CD14-positive monocyte (primary cell): ENCODE results near the gene MICALL1. TPM values are rescaled to one million over a fixed set of nuclear protein-coding genes. Genes with fewer than 3 reads are reported as not detected.

Experiments
- DNase-seq, 3 donors: peaks; one replicate each; pipeline ENCODE4 v3.0.0-alpha.2; 2011 to 2022
- H2AFZ ChIP-seq: 2 replicates; pipeline ENCODE4 v1.6.0; 2012; ENCODE audit warnings: mild to moderate bottlenecking, low read depth, low read length, inconsistent platforms; ENCODE audit not compliant: insufficient read depth, poor library complexity, severe bottlenecking
- H3K27ac ChIP-seq, 2 donors: 1 replicate in 1 of 2; 2 replicates in 1 of 2; pipeline ENCODE4 v1.5.1; 2012 to 2013; ENCODE audit warnings: low read length in 2 of 2, control low read depth in 1 of 2, inconsistent platforms in 1 of 2, low read depth in 1 of 2, mild to moderate bottlenecking in 1 of 2
- H3K27me3 ChIP-seq, 2 donors: one replicate each; pipeline versions ENCODE4 v1.6.0 to v1.6.1; 2011 to 2013; ENCODE audit warnings: low read length in 2 of 2; ENCODE audit not compliant: control insufficient read depth in 2 of 2, insufficient read depth in 2 of 2
- H3K36me3 ChIP-seq, 2 donors: replicated peaks in 1 of 2; 1 replicate in 1 of 2; 2 replicates in 1 of 2; pipeline versions ENCODE4 v1.5.1 to v1.6.1; 2012 to 2013; ENCODE audit warnings: low read length in 2 of 2, control low read depth in 1 of 2, inconsistent platforms in 1 of 2, mild to moderate bottlenecking in 1 of 2; ENCODE audit not compliant: insufficient read depth in 2 of 2, control insufficient read depth in 1 of 2
- H3K4me1 ChIP-seq, 2 donors: 1 replicate in 1 of 2; 2 replicates in 1 of 2; pipeline versions ENCODE4 v1.5.1 to v1.6.1; 2012 to 2013; ENCODE audit warnings: low read length in 2 of 2, control low read depth in 1 of 2, inconsistent platforms in 1 of 2, mild to moderate bottlenecking in 1 of 2, moderate library complexity in 1 of 2; ENCODE audit not compliant: insufficient read depth in 2 of 2, control insufficient read depth in 1 of 2
- H3K4me2 ChIP-seq: replicated peaks from 2 replicates; pipeline ENCODE3; 2012; ENCODE audit warnings: low read length, moderate library complexity, mild to moderate bottlenecking; ENCODE audit not compliant: poor library complexity, severe bottlenecking; ENCODE audit errors: extremely low read depth
- H3K4me3 ChIP-seq, 3 experiments: fragments of 200-600 bp in 1 of 3; sonication (generic) in 1 of 3; replicated peaks in 1 of 3; 1 replicate in 2 of 3; 2 replicates in 1 of 3; pipeline ENCODE4 v1.5.1; 2011 to 2013; ENCODE audit warnings: low read length in 3 of 3, mild to moderate bottlenecking in 3 of 3, control low read depth in 2 of 3, low read depth in 2 of 3, inconsistent platforms in 1 of 3, moderate library complexity in 1 of 3
- H3K79me2 ChIP-seq: 2 replicates; pipeline ENCODE4 v1.6.0; 2012; ENCODE audit warnings: mild to moderate bottlenecking, control low read depth, inconsistent platforms, low read length, moderate library complexity; ENCODE audit not compliant: insufficient read depth
- H3K9ac ChIP-seq: 2 replicates; pipeline ENCODE4 v1.6.0; 2017; ENCODE audit warnings: low read length, mild to moderate bottlenecking; ENCODE audit not compliant: insufficient read depth, poor library complexity, severe bottlenecking
- H3K9me3 ChIP-seq, 2 donors: replicated peaks in 1 of 2; 1 replicate in 1 of 2; 2 replicates in 1 of 2; pipeline versions ENCODE4 v1.5.1 to v1.6.1; 2012 to 2013; ENCODE audit warnings: low read length in 2 of 2, control low read depth in 1 of 2; ENCODE audit not compliant: control insufficient read depth in 1 of 2, insufficient read depth in 1 of 2
- H4K20me1 ChIP-seq: 2 replicates; pipeline ENCODE4 v1.6.0; 2012; ENCODE audit warnings: mild to moderate bottlenecking, low read length, control low read depth, moderate library complexity; ENCODE audit not compliant: insufficient read depth
- H3K27ac Mint-ChIP-seq, 7 donors: one replicate each; pipeline ENCODE4 v1.8.0; 2020; ENCODE audit warnings: mild to moderate bottlenecking in 7 of 7, mixed read lengths in 7 of 7, moderate library complexity in 6 of 7, inconsistent platforms in 2 of 7
- H3K27me3 Mint-ChIP-seq, 3 donors: one replicate each; pipeline ENCODE4 v1.8.0; 2021 to 2022; ENCODE audit warnings: low read depth in 3 of 3, mild to moderate bottlenecking in 3 of 3, mixed read lengths in 3 of 3, moderate library complexity in 3 of 3, inconsistent platforms in 1 of 3
- H3K36me3 Mint-ChIP-seq, 2 donors: one replicate each; pipeline ENCODE4 v1.8.0; 2020; ENCODE audit warnings: mixed read lengths in 2 of 2, inconsistent platforms in 1 of 2, mild to moderate bottlenecking in 1 of 2
- H3K4me1 Mint-ChIP-seq: one replicate; pipeline ENCODE4 v1.8.0; 2020; ENCODE audit warnings: mild to moderate bottlenecking, mixed read lengths
- H3K4me3 Mint-ChIP-seq, 2 donors: one replicate each; pipeline ENCODE4 v1.8.0; 2020; ENCODE audit warnings: mild to moderate bottlenecking in 2 of 2, mixed read lengths in 2 of 2, moderate library complexity in 1 of 2
- H3K9me3 Mint-ChIP-seq, 7 donors: one replicate each; pipeline ENCODE4 v1.8.0; 2020 to 2022; ENCODE audit warnings: mixed read lengths in 7 of 7, mild to moderate bottlenecking in 6 of 7, moderate library complexity in 6 of 7, inconsistent platforms in 2 of 7
- CTCF ChIP-seq: fragments of 200-600 bp; IDR thresholded peaks from one replicate; pipeline ENCODE4 v1.8.0; 2022; ENCODE audit warnings: antibody characterized with exemption, mild to moderate bottlenecking
- WGBS: methylation state at CpG from one replicate; pipeline ENCODE4 v1.1.5; 2013; ENCODE audit warnings: missing lambda C conversion rate; ENCODE audit not compliant: insufficient coverage; 5-methylcytosine and 5-hydroxymethylcytosine counted together
- intact Hi-C, 2 donors: fragments of 100-400 bp; cut with micrococcal nuclease; formaldehyde crosslinking; loops; one replicate each; pipeline versions ENCODE4 v1.15.0 to v1.15.1; 2023
- polyA plus RNA-seq, 3 donors: library from polyadenylated mRNA; depleted of rRNA in 1 of 3; unstranded in 2 of 3; stranded (reverse) in 1 of 3; fragments of 300-500 nt in 2 of 3; fragments of >200 nt in 1 of 3; fragmentation: Illumina TruSeq in 2 of 3; gene quantifications; 1 replicate in 2 of 3; 2 replicates in 1 of 3; pipeline ENCODE4 v1.2.3, GENCODE V29; 2012 to 2021

Gene MICALL1
- polyA plus RNA-seq, 3 donors, result 0.51 to 7.0 (median 1.3) TPM

GRCh38 chr22:37926358-37926757, 20.3 kb downstream of the MICALL1 start:
- no peaks in the 10 kb centered on the region for H3K9me3 ChIP-seq

DNA sequence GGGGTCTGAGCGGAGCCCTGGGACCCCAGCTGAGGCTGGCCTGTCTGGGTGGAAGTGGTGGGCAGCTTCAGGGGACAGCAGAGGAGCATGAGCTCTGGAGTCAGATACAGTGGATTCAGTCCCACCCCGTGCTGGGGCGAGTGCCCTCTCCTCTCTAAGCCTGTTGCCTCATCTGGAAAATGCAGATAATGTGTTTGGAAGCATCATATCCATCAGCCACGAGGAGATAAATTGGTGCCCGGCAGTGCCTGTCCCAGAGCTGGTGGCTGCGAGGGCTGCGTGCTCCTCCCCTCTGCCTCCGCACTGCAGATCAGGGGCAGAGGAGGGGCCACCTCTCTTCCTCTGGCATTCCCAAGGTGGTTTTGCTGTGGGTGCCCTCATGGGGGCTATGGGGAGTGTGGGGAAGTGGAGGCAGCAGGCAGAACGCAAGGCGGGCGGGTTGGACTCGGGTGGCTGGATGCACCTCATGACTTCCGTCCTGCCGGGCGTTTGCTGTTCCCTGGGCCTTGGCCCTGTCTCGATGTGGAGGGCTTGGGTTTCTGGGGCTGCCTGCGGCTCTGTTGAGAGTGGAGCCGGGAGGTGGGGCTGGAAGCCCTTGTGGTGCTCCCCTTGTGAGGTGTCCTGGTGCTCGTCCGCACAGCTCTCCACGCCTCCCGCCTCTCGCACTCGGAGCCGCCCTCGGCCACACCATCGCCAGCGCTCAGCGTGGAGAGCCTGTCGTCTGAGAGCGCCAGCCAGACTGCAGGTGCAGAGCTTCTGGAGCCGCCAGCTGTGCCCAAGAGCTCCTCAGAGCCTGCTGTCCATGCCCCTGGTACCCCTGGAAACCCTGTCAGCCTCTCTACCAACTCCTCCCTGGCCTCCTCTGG, 20.9 kb downstream of the MICALL1 start:
- Mint-ChIP-seq H3K27ac (peak overlapping the region in 1 of 7 donors; percentile 54), H3K27me3 (peaks cover 0 to 3% (median 0%) of the 10 kb centered on the region in 3 donors)
- peaks cover 43 to 52% of the 10 kb centered on the region in 2 donors for H3K36me3 ChIP-seq

More at GRCh38 chr22:37926358-37926757, 20.3 kb downstream of the MICALL1 start:
- Histone ChIP-seq H3K27me3 (no peaks in the 10 kb centered on the region), H3K4me3 (no peak overlapping the region), H3K9ac (no peak overlapping the region), H3K36me3 (peaks cover 38 to 46% of the 10 kb centered on the region in 2 donors), H3K4me2 (no peak overlapping the region), H4K20me1 (no peaks in the 10 kb centered on the region), H3K4me1 (no peaks in the 10 kb centered on the region), H3K27ac (no peak overlapping the region), H2AFZ (no peak overlapping the region), H3K79me2 (no peaks in the 10 kb centered on the region)
- intact Hi-C loops, result no loop called here
- Mint-ChIP-seq H3K27ac (peak overlapping the region in 1 of 7 donors; percentile 54), H3K27me3 (peaks cover 0 to 3% (median 0%) of the 10 kb centered on the region in 3 donors), H3K9me3 (no peaks in the 10 kb centered on the region), H3K36me3 (peaks cover 38 to 62% of the 10 kb centered on the region in 2 donors), H3K4me1 (no peaks in the 10 kb centered on the region), H3K4me3 (no peak overlapping the region)
- WGBS, result over 99% methylated on average over 7 of the region's 7 CpGs
- TF ChIP-seq CTCF, result no peak
- no peak for DNase-seq

More for the DNA sequence above, 20.9 kb downstream of the MICALL1 start:
- H3K4me3 ChIP-seq, result no peak overlapping the region
- intact Hi-C loops, result no loop called here
- no peaks in the 10 kb centered on the region for H3K4me1 ChIP-seq
- no peaks in the 10 kb centered on the region for H3K27me3 ChIP-seq
- TF ChIP-seq CTCF, result no peak
- H4K20me1 ChIP-seq, result no peaks in the 10 kb centered on the region
- no peaks in the 10 kb centered on the region for H3K9me3 ChIP-seq
- no peak for DNase-seq
- no peak overlapping the region for H3K4me2 ChIP-seq
- H3K9me3 Mint-ChIP-seq, result no peaks in the 10 kb centered on the region
- 94% methylated on average over 31 of the region's 32 CpGs for WGBS
- no peak overlapping the region for H3K4me3 Mint-ChIP-seq
- H3K4me1 Mint-ChIP-seq, result no peaks in the 10 kb centered on the region
- no peaks in the 10 kb centered on the region for H3K79me2 ChIP-seq
- no peak overlapping the region for H2AFZ ChIP-seq
- H3K9ac ChIP-seq, result no peak overlapping the region
- no peak overlapping the region for H3K27ac ChIP-seq
- peaks cover 42 to 63% of the 10 kb centered on the region in 2 donors for H3K36me3 Mint-ChIP-seq
